Measurements from ENCODE around the gene TSC22D2. TPM values are rescaled to one million over a fixed set of nuclear protein-coding genes. Genes with fewer than 3 reads are reported as not detected.

TSC22D2 gene
- polyA plus RNA-seq, 4 donors = 49.4 to 71.0 (median 61.2) TPM

DNA sequence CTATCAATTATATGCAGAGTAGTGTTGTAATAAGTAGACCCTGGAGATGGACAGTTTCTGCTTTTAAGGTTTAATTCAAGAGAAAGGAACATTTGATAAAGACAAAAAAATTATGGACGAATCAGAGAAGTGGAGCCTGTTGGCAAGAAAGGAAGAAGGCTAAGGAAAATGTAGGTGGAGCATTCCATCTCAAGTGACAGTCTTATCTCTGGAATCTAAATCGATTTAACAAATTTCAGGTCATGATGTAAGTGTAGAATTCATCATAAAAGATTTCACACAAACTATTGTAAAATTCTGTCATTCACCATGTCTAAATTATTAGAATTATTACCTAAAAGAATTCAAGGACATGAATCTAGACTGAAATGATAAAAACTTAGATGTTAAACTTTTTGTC is 36.3 kb downstream of the TSC22D2 start:
- DNase-seq (ENCODE audit: low read depth in 4 of 4, low spot score in 3 of 4) = no peak

DNA sequence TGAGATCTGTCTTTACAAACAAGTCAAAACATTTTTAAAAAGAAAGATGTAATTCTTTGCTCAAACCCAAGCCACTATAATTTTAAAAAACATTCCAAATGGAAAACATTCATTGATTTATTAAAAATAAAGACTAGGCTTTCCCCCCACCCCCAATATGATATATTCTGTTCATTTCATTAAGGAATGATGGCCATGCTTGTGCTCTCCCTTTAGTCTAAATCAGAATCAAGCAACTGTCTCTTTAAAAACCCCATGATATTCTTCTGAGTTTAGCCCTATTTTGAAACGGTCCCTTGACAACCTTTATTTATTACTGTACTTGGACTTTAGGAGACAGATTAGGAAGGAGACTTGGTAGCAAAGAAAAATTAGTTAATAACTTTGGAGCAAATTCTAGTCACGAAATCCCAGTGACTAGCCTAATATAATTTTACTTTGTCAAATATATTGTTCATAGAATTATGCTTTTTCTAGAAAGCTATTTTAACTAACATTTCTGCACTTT is 38.4 kb downstream of the TSC22D2 start:
- DNase-seq (ENCODE audit: low read depth in 4 of 4, low spot score in 3 of 4) = no peak

- no peak for DNase-seq (ENCODE audit: low read depth in 4 of 4, low spot score in 3 of 4)
Measured at GRCh38 chr3:150447084-150447483, 39.0 kb downstream of the TSC22D2 start.

DNA sequence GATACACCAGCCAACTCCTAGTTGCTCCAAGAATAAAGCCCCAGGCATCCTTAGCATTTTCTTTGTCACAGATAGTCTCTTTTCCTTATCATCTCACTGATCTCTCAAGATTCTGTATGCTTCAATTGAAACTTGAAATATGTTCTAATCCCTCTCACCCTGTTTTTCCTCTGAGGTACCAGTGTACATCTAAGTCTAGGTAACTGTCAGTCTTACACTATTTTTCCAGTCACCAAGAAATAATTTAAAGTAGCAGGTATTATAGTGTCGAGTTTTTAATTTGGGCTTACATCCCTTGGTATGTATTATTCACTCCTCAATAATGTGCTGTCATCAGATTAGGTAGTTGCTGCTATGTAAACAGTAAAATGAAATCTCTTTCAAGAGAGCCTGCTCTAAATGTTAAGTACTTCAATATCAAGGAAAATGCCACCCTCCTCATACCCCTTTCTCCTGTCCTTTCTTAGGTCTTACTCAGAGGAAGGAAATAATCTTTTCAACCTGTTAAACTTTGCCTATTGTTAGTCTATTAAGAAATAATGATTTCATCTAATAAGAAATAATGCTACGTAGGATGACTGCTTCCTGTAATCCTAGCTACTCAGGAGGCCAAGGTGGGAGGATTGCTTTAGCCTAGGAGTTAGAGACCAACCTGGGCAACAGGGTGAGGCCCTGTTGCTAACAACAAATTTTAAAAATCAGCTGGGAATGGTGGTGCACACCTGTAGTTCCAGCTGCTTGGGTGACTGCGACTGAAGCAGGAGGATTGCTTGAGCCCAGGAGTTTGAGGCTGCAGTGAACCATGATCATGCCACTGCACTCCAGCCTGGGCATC is 39.8 kb downstream of the TSC22D2 start:
- no peak for DNase-seq (ENCODE audit: low read depth in 4 of 4, low spot score in 3 of 4)

DNA sequence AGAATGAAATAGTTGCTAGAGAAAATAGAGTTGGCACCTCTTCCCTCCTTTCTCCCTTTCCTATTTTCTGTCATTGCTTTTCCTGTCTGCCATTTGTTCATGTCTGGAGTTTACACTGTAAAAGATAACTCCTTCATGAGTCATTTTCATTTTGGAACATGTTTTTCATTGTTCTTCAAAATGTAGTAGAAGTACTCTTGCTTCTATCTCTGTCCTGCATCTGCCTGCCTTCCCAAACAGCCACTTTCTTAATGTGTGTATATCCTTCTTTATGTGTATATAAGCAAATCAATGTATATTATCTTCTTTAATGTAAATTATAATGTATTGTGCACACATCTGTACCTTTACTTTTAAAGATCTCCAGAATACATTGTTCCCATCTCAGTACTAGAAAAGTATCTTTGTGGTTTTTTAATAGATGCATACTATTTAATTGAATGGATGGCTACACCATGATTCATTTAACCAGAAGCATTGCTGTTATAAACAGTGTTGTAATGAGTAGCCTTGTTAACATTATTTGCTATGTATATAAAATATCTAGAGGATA is 41.1 kb downstream of the TSC22D2 start:
- DNase-seq (ENCODE audit: low read depth in 4 of 4, low spot score in 3 of 4) = no peak

DNA sequence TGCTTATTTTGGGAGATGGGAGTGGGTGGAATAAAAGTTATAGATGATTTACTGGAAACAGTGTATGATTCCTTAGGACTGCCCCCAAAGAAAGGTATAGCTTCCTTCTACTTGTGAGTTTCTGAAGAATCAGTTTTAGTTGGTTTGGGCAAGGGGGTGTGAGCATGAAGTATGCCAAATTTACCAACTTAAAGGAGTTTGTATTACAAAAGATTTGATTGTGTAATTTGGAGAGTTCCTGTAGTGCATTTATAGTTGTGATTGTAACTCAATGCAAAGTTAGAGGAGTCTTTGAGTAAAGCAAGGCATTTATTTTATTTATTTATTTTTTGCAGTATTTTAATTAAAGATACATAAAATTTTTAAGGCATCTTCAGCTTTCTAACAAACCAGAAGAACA is 42.8 kb downstream of the TSC22D2 start:
- no peak for DNase-seq (ENCODE audit: low read depth in 4 of 4, low spot score in 3 of 4)

DNA sequence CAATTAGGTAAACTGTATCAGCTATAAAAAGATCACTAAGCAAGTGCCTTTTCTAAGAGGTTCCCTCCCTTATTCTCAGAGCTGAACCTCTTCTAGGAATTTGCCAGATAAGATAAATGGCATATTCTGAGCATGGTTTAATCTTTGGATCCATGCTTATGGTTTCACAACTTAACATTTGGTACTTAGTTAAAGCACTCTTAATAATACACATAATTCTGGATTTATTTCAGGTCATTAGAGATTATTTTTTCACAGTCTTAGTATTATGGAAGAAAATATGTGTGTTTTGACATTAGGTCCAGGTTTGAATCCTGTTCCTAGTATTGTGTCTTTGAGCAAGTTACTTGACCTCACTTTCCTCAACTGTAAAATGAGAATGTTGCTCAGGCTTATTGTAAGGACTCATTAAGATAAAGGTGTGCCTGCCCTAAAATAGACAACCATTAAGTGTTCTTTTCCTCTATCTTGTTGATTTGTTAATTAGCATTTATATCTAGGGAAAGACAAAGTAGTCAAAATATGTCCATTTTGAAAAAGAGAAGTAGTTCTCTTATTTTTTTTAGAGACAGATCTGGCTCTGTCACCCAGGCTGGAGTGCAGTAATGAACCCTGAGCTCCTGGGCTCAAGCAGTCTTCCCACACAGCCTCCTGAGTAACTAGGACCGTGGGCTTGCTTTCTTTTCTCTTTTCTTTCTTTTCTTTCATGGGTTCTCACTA is 43.4 kb downstream of the TSC22D2 start:
- DNase-seq (ENCODE audit: low read depth in 4 of 4, low spot score in 3 of 4) = no peak

DNA sequence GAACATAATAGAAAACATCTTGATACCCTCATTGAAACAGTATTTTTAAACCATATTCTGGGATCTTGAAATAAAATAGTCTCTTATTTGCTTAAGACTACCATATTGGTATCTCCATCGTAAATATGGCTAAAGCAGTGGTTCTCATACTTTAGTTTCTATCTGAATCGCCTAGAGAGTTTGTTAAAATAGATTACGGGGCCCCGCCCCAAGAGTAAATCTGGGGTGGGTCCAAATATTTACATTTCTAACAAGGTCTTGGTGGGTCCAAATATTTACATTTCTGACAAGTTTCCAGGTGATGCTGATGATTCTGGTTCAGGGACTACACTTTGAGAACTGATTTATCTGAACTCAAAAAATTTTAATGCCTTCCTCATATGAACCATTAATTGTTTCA is 45.3 kb downstream of the TSC22D2 start:
- no peak for DNase-seq (ENCODE audit: low read depth in 4 of 4, low spot score in 3 of 4)

DNA sequence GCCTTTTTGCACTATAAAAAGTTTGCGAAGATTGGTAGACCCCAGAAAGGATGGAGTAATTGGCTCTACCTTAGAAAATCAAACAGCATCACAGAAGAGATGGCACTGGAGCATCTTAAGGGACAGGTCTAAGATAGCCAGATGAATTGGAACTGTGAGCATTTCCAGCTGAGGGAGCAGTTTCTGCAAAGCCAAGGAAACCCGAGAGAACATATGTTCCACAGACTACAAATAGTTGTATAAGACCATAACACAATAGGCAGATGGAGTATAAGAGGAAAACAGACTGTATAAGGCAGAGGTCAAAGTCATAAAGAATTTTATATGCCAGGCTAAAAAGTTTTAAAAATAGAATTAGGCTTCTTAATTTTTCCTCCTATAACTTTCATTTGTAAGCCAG is 46.0 kb downstream of the TSC22D2 start:
- DNase-seq (ENCODE audit: low read depth in 4 of 4, low spot score in 3 of 4) = no peak

GRCh38 chr3:150454622-150455021 is 46.5 kb downstream of the TSC22D2 start:
- no peak for DNase-seq (ENCODE audit: low read depth in 4 of 4, low spot score in 3 of 4)

- no peak for DNase-seq (ENCODE audit: low read depth in 4 of 4, low spot score in 3 of 4)
Measured at GRCh38 chr3:150455341-150455740, 47.2 kb downstream of the TSC22D2 start.

DNA sequence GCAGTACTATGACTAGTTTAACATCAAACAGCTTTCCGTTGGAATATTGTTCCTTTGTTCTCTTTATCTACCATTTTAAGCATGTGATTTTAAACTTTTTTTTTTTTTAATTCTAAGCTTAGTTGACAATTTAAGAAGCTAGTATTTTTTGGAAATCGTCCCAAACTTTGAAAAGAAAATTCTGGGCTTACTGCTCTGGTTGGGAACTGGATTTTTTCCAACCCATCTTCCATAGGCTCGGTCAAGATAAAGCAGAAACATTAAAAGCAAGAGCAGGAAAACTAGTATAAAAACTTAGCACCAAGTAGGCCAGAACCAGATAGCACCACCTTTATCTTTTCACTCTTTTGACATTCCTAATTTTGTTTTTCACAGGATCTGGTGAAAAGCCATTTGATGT is 49.9 kb downstream of the TSC22D2 start:
- DNase-seq (ENCODE audit: low read depth in 4 of 4, low spot score in 3 of 4) = no peak

DNA sequence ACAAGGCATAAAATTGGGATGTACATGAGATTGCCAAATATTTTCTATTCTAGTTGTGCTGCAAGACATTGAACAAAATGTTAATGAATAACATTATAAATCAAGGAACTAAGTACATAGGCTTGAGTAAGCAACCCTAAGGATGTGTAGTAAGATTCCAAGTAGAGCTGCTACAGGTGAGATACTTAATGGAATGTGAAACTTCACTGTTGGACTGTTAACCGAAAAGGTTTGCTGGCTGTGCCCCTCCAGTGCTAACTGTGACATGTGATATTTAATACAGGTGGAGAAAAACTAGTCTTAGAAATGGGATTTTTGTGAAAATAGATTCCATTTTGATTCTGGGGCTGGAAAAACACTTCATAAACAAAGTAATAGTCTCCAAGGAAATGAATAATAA is 52.4 kb downstream of the TSC22D2 start:
- DNase-seq (ENCODE audit: low read depth in 4 of 4, low spot score in 3 of 4) = no peak

DNA sequence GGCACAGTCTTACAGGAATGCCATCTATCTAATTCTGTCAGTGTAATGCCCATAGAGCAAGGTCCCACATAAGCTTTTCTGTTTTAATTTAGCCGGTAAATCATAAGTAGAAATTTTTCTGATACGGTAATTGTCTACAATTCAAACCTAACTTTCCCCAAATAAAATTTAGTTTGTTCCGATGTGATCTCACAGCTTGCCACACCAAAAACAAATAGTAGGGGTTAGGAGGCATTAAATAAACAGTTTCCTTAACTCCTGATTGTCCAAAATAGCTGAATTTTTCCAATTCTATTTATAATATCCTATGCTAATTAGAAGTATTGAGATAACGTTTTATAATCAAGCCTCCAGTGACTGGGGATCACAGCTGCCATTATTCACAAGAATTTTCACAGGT is 53.3 kb downstream of the TSC22D2 start:
- no peak for DNase-seq (ENCODE audit: low read depth in 4 of 4, low spot score in 3 of 4)

- DNase-seq (ENCODE audit: low read depth in 4 of 4, low spot score in 3 of 4) = no peak
Measured at GRCh38 chr3:150462108-150462507, 54.0 kb downstream of the TSC22D2 start.

- DNase-seq (ENCODE audit: low read depth in 4 of 4, low spot score in 3 of 4) = no peak
Measured at GRCh38 chr3:150464684-150465083, 56.6 kb downstream of the TSC22D2 start.

GRCh38 chr3:150467381-150467780 is 59.3 kb downstream of the TSC22D2 start:
- no peak for DNase-seq (ENCODE audit: low read depth in 4 of 4, low spot score in 3 of 4)

DNA sequence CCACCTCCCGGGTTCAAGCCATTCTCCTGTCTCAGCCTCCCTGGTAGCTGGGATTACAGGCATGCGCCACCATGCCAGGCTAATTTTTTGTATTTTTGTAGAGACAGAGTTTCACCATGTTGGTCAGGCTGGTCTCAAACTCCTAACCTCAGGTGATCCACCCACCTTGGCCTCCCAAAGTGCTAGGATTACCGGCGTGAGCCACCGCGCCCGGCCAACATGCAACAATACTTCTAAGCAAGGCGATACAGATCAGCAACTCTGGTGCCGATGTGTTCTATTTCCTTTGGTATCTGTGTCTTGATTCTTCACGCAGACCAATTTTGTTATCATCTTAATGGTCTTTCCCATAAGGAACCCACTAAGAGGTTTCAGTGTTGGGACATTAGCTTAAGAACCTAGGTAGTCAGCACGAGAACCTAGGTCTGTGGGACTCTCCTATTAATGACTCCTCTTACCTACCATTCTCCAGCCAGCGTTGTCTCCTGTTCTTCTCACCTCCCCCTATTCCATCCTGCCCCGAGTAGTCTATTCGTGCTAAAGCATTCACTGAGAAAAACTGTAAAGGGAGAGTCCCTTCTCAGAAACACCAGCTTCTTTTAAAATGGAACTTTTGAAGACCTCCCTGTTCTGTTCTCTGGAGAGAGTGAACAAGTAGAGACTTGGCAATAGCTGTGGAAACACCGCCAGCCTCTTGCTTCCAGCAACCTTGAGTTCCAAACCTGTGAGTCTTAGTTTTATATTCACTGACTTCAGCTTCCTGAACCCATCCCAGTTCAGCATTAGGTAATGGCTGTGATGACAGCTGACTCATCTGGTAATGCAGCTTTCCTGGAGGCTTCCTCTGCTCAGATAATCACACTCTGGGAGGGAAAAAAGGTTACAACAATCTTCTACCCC is 61.2 kb downstream of the TSC22D2 start:
- no peak for DNase-seq (ENCODE audit: low read depth in 4 of 4, low spot score in 3 of 4)

GRCh38 chr3:150469931-150470740 is 62.0 kb downstream of the TSC22D2 start:
- no peak for DNase-seq (ENCODE audit: low read depth in 4 of 4, low spot score in 3 of 4)

DNA sequence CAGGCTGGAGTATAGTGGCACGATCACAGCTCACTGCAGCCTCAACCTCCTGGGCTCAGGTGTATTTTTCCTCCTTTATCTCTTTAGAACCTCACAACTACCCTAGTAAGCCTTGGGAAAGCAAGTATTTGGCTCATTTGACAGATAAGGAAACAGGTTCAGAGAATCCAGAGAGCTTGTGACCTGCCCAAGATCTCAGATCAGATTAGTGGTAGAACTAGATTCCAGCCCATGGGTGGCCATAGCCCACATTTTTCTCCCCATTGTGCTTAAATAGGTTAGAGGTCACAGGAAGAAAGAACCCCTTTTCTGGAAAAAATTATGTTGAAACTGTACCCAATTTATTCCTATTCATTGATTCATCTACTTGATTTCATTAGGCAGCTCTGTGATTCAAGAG is 64.3 kb downstream of the TSC22D2 start:
- no peak for DNase-seq (ENCODE audit: low read depth in 4 of 4, low spot score in 3 of 4)

Data from left renal pelvis (tissue), 4 donors.